Activated T-cell treated with anti-CD3 and anti-CD28 coated beads, Interleukin-2, amount 50 U/mL, for 72 hours (primary cell): ENCODE data around the gene OAF. TPM values are rescaled to one million over a fixed set of nuclear protein-coding genes. Genes with fewer than 3 reads are reported as not detected.
"Not testable (repeated sequence)": the region's sequence is repeated elsewhere in the genome, so short reads cannot be mapped to it uniquely, and the experiment has no call there.

ENCODE experiments used
- ATAC-seq, 2 donors: fragments of 150-1000 bp; cut with Tn5 transposase; replicated peaks in 1 of 2; 2 replicates each; pipeline ENCODE4 v1.10.0; 2021; ENCODE audit warnings: moderate library complexity in 2 of 2, mild to moderate bottlenecking in 1 of 2
- DNase-seq, 2 donors: peaks; one replicate each; pipeline ENCODE4 v3.0.0; 2021 to 2022; ENCODE audit warnings: mixed read lengths in 1 of 2
- H3K27ac Mint-ChIP-seq: one replicate; pipeline ENCODE4 v1.8.0; 2022; ENCODE audit warnings: mild to moderate bottlenecking, moderate library complexity, mixed read lengths
- H3K27me3 Mint-ChIP-seq: one replicate; pipeline ENCODE4 v1.8.0; 2022; ENCODE audit warnings: low read depth, mixed read lengths
- H3K36me3 Mint-ChIP-seq, 2 donors: one replicate each; pipeline ENCODE4 v1.8.0; 2022; ENCODE audit warnings: mixed read lengths in 2 of 2, mild to moderate bottlenecking in 1 of 2; ENCODE audit not compliant: insufficient read depth in 2 of 2
- H3K4me1 Mint-ChIP-seq: one replicate; pipeline ENCODE4 v1.8.0; 2022; ENCODE audit warnings: low read depth, mixed read lengths
- H3K4me3 Mint-ChIP-seq, 2 donors: one replicate each; pipeline ENCODE4 v1.8.0; 2022; ENCODE audit warnings: mild to moderate bottlenecking in 2 of 2, mixed read lengths in 2 of 2, moderate library complexity in 2 of 2
- H3K9me3 Mint-ChIP-seq, 2 donors: one replicate each; pipeline ENCODE4 v1.8.0; 2022; ENCODE audit warnings: mixed read lengths in 2 of 2
- total RNA-seq, 2 donors: library from RNA; stranded (reverse); gene quantifications; one replicate each; pipeline ENCODE4 v1.2.3, GENCODE V29; 2022

Gene OAF
- total RNA-seq, 2 donors from 2014 or later: 1.2 to 2.4 TPM

- H3K9me3 Mint-ChIP-seq: no peaks in the 10 kb centered on the region
- ATAC-seq (no peak), DNase-seq (no peak)
- H3K36me3 Mint-ChIP-seq: no peaks in the 10 kb centered on the region
- no peak overlapping the region for H3K27ac Mint-ChIP-seq
- no peak overlapping the region for H3K4me3 Mint-ChIP-seq
- peaks cover 93% of the 10 kb centered on the region for H3K27me3 Mint-ChIP-seq
- H3K4me1 Mint-ChIP-seq: peaks cover 6% of the 10 kb centered on the region
Measured at GRCh38 chr11:120238968-120239620, 28.3 kb downstream of the OAF start.

GRCh38 chr11:120239713-120240640 is 29.1 kb downstream of the OAF start, which contains the start of gene POU2F3:
Gene POU2F3 (plus strand): TSS chr11:120240140. CDS start chr11:120240344, 204 bp downstream.
- H3K4me1 Mint-ChIP-seq: peaks cover 13% of the 10 kb centered on the region
- no peaks in the 10 kb centered on the region for H3K36me3 Mint-ChIP-seq
- H3K9me3 Mint-ChIP-seq: no peaks in the 10 kb centered on the region
- no peak within 1 kb of the TSS for H3K4me3 Mint-ChIP-seq
- H3K27ac Mint-ChIP-seq: no peak within 1 kb of the TSS
- H3K27me3 Mint-ChIP-seq: peaks cover 93% of the 10 kb centered on the region
- peak in 1 of 2 donors; percentile 14 for DNase-seq
- no peak for ATAC-seq

DNA sequence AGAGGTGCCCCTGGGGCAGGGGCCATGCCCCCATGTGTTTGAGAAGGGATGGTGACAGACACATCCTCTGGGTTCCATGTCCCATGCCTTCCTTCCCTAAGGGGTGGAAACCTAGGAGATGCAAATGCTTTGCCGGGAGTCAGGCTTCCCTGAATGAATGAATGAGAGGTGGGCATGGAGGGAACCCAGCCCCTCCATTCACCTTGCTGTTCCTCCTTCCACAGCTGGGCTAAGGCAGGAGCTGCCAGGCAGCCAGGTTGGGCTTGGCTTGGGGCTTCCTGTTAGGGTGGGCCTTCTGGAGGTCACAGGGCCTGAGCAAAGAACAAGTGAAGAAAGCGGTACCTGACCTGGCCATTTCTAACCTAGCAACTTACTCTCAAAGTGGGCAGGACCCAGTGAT is 30.0 kb downstream of the OAF start:
- Mint-ChIP-seq H3K27me3 (peaks cover 93% of the 10 kb centered on the region), H3K27ac (no peak overlapping the region), H3K9me3 (no peaks in the 10 kb centered on the region), H3K4me3 (no peak overlapping the region), H3K4me1 (peaks cover 20% of the 10 kb centered on the region), H3K36me3 (no peaks in the 10 kb centered on the region)
- ATAC-seq: no peak
- DNase-seq: no peak

DNA sequence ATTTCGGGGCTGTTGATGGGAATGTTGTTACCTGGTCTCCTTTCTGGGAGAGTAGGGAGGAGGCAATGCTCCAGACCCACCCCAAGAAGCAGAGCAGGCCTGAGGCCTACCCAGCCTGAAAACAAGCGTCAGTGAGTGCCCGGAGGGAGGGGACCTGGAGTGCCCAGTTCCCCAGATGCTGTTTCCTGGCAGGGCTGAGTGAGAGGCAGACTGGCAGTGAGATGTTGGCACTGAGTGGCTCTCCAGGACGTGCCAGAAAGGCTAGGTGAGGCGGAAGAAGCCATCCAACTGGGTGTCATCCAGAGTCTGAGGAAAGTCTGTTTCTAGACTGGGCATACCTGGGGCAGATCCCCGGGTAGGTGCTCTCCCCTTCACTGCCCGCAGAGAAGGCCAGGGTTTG is 30.4 kb downstream of the OAF start:
- DNase-seq (no peak), ATAC-seq (no peak)
- Mint-ChIP-seq H3K27me3 (peaks cover 93% of the 10 kb centered on the region), H3K4me3 (no peak overlapping the region), H3K4me1 (peaks cover 20% of the 10 kb centered on the region), H3K9me3 (no peaks in the 10 kb centered on the region), H3K36me3 (no peaks in the 10 kb centered on the region), H3K27ac (no peak overlapping the region)

GRCh38 chr11:120243221-120243620 is 32.4 kb downstream of the OAF start:
- no peak overlapping the region for H3K27ac Mint-ChIP-seq
- no peak overlapping the region for H3K4me3 Mint-ChIP-seq
- H3K27me3 Mint-ChIP-seq: peaks cover 91% of the 10 kb centered on the region
- H3K9me3 Mint-ChIP-seq: no peaks in the 10 kb centered on the region
- H3K36me3 Mint-ChIP-seq: no peaks in the 10 kb centered on the region
- DNase-seq (no peak), ATAC-seq (no peak)
- peaks cover 30% of the 10 kb centered on the region for H3K4me1 Mint-ChIP-seq

DNA sequence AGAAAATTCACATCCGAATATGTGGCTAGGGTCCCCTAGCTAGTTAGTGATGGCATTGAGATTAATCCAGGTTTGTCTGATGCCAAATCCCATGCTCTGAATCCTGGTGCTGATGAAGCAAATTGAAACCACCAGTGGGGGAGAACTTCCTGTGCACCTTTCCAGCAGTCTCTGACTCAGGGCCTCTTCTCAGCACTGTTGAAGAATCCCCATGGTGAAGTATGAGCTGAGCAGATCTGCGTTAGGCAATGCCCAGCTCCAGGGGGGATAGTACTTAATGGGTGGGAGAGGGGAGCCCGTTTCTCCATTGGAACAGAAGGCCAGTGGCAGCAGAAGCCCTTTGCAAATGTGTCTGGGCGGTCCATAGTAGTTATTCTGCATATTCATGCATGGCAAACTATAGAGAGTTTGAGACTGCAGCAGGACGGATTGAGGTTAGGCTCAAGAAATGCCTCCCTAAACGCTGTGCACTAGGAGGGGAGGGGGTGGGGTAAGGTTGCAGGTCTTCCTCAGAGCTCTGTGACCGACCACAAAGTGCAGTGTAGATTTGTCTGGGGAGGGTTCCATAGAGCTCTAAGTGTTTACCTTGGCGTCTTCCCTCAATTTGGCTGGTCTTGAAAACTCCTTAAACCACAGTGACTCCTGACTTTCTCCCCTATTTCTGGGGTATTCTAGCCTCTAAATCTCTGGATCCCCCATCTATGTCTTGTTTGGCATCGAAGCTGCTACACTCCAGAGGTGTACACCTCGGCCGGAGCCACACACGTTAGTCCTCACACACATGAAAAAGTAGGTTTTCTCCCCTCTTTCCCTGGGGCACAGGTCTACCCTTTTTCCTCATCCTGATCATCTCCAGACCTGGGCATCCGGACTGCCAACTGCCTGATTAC is 33.9 kb downstream of the OAF start:
- peak in 1 of 2 donors; percentile 25 for DNase-seq
- peak; percentile 35 to 52 for ATAC-seq
- H3K9me3 Mint-ChIP-seq: no peaks in the 10 kb centered on the region
- peak overlapping the region in 1 of 2 donors; percentile 51 for H3K4me3 Mint-ChIP-seq
- H3K4me1 Mint-ChIP-seq: peaks cover 44% of the 10 kb centered on the region
- no peaks in the 10 kb centered on the region for H3K36me3 Mint-ChIP-seq
- peaks cover 79% of the 10 kb centered on the region for H3K27me3 Mint-ChIP-seq
- H3K27ac Mint-ChIP-seq: no peak overlapping the region

DNA sequence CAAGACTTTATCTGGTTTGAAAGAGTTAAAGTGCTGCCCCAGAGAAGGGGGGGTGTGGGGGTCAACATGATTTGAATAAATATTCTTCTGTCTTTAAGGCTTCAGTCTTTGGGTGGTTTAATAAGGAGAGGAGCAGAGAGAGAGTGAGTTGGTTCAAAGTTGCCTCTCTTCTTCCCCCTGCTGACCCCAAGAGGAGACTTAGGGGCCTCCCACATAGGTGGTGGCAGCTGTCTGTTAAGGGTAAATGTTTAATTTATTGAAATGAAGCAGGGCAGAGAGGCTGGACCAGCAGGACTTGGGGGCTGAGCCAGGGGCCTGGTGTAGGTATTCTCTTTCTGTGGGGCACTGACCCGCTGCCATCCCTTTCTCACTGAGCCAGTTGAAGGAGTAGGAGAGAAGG is 34.6 kb downstream of the OAF start:
- Mint-ChIP-seq H3K4me1 (peaks cover 44% of the 10 kb centered on the region), H3K9me3 (no peaks in the 10 kb centered on the region), H3K27ac (no peak overlapping the region)

GRCh38 chr11:120248551-120249278 is 37.9 kb downstream of the OAF start:
- Mint-ChIP-seq H3K36me3 (peaks cover 0 to 1% of the 10 kb centered on the region in 2 donors), H3K27ac (peak overlapping the region; percentile 66), H3K4me1 (peaks cover 42% of the 10 kb centered on the region)

More for the DNA sequence above, 34.6 kb downstream of the OAF start:
- no peak overlapping the region for H3K4me3 Mint-ChIP-seq
- no peak for DNase-seq
- H3K27me3 Mint-ChIP-seq: peaks cover 84% of the 10 kb centered on the region
- ATAC-seq: no peak
- H3K36me3 Mint-ChIP-seq: peaks cover 0 to 1% of the 10 kb centered on the region in 2 donors

GRCh38 chr11:120249279-120250262 is 38.7 kb downstream of the OAF start:
- peaks cover 0 to 1% of the 10 kb centered on the region in 2 donors for H3K36me3 Mint-ChIP-seq
- no peaks in the 10 kb centered on the region for H3K9me3 Mint-ChIP-seq
- H3K27me3 Mint-ChIP-seq: peaks cover 77% of the 10 kb centered on the region
- no peak overlapping the region for H3K27ac Mint-ChIP-seq
- peak overlapping the region; percentile 70 to 84 for H3K4me3 Mint-ChIP-seq
- no peak for DNase-seq
- H3K4me1 Mint-ChIP-seq: peaks cover 35% of the 10 kb centered on the region
- ATAC-seq: peak; percentile 1

More at GRCh38 chr11:120248551-120249278, 37.9 kb downstream of the OAF start:
- H3K9me3 Mint-ChIP-seq: no peaks in the 10 kb centered on the region
- ATAC-seq (peak; percentile 87 to 89), DNase-seq (peak; percentile 21 to 28)
- peak overlapping the region; percentile 70 to 84 for H3K4me3 Mint-ChIP-seq
- peaks cover 77% of the 10 kb centered on the region for H3K27me3 Mint-ChIP-seq

DNA sequence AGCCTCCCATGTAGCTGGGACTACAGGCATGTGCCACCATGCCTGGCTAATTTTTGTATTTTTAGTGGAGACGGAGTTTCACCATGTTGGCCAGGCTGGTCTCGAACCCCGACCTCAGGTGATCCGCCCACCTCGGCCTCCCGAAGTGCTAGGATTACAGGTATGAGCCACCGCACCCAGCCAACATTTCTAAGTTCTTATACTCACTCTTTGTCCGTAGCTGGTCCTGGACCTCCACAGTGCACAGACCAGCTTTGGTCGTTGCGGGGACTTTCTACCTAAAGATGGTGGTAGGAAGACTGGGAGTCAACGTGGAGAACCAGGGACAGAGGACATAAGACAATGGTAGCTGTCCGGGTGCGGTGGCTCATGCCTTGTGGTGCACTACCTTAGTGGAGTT is 42.5 kb downstream of the OAF start:
- DNase-seq, H3K36me3 Mint-ChIP-seq, H3K27ac Mint-ChIP-seq, H3K4me3 Mint-ChIP-seq, ATAC-seq, H3K9me3 Mint-ChIP-seq: not testable (repeated sequence)
- H3K4me1 Mint-ChIP-seq: peaks cover 19% of the 10 kb centered on the region
- H3K27me3 Mint-ChIP-seq: peaks cover 78% of the 10 kb centered on the region

GRCh38 chr11:120254788-120255518 is 44.1 kb downstream of the OAF start:
- Mint-ChIP-seq H3K27ac (no peak overlapping the region), H3K36me3 (peaks cover 0 to 1% of the 10 kb centered on the region in 2 donors), H3K9me3 (no peaks in the 10 kb centered on the region), H3K4me1 (peaks cover 7% of the 10 kb centered on the region), H3K4me3 (no peak overlapping the region), H3K27me3 (peaks cover 85% of the 10 kb centered on the region)
- DNase-seq (no peak), ATAC-seq (no peak)
